ENCODE measurements around the gene MYO15A.

DNA sequence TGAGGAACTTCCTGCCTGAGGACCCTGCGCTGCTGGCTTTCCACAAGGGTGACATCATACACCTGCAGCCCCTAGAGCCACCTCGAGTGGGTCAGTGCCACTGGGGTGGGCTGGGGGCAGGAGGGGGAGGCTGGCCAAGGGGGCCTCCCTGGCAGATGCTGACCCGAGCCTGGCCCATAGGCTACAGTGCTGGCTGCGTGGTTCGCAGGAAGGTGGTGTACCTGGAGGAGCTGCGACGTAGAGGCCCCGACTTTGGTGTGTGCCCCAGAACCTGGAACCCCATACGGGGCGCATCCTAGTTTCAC, 48.4 kb downstream of the MYO15A start:
- TF ChIP-seq POLR2A (IDR thresholded peaks at IDR 0.05; ENCODE audit: low read length): no peak
- TF ChIP-seq GATA1 (IDR thresholded peaks at IDR 0.05; ENCODE audit: low read depth, low read length): no peak

Data from erythroblast (primary cell).